ENCODE data around the gene LPP. TPM values are rescaled to one million over a fixed set of nuclear protein-coding genes. Genes with fewer than 3 reads are reported as not detected.

The LPP gene
- total and polyA plus RNA-seq, 8 donors = 4.9 to 84.4 (median 45.9) TPM

DNA sequence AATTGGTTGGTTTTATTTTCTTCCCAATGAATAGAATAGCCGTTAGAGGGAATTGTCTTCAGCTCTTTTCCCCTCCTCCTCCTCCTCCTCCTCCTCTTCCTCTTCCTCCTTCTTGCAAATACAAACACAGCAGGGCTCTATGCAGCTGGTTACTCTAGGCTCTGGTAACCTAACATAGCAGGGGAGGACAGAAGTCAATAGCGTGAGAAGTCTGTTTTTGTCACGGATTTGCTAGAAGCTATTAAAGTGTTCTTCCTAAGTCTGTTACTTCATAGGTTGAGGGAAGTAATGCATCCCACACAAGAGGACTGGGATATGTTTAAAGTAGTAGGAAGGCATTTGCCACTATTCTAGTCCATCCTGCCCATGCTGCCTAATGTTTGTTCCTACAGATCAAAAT lies 643.1 kb downstream of the LPP start:
- Histone ChIP-seq H3K27me3 (no peaks in the 10 kb centered on the region), H3K4me1 (no peaks in the 10 kb centered on the region), H3K27ac (no peak overlapping the region), H3K36me3 (no peaks in the 10 kb centered on the region), H3K4me3 (no peak overlapping the region), H3K9me3 (no peaks in the 10 kb centered on the region)
- TF ChIP-seq, protein P1, sequence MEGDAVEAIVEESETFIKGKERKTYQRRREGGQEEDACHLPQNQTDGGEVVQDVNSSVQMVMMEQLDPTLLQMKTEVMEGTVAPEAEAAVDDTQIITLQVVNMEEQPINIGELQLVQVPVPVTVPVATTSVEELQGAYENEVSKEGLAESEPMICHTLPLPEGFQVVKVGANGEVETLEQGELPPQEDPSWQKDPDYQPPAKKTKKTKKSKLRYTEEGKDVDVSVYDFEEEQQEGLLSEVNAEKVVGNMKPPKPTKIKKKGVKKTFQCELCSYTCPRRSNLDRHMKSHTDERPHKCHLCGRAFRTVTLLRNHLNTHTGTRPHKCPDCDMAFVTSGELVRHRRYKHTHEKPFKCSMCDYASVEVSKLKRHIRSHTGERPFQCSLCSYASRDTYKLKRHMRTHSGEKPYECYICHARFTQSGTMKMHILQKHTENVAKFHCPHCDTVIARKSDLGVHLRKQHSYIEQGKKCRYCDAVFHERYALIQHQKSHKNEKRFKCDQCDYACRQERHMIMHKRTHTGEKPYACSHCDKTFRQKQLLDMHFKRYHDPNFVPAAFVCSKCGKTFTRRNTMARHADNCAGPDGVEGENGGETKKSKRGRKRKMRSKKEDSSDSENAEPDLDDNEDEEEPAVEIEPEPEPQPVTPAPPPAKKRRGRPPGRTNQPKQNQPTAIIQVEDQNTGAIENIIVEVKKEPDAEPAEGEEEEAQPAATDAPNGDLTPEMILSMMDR (IDR thresholded peaks at IDR 0.05) = no peak
- 63 to 83% methylated on average over 3 of the region's 3 CpGs for WGBS, 2 donors
- ATAC-seq (peak in 1 of 4 donors; percentile 43), FAIRE-seq (no peak), DNase-seq (no peak)
- intact Hi-C loops (cut with DNase I) = no loop called here

DNA sequence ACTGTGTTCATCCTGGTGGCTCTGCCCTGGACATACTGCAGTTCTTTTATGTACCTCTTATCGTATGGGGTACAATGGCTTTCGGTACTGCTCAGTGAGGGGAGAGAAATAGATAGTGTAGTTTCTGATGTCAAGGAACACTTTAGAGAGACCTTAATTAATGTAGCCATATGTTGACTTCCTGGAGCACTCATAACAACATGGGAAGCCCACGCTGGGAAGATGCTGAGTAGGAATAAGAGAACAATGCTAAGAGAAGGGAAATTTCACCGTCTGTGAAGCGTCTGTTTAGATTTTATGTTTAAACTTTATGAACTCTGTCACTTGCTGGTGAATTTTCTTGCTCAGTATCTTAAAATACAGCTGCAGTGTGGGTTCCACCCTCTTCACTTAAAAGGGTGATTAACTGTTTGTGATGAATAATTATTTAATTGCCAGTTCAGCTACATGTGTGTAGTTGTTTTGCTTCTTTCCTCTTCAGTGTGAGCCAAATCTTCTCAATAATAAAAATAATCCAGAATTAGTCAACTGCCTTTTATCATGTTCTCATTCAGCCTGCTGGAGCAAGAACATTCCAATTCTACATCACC lies 644.7 kb downstream of the LPP start:
- H3K36me3 ChIP-seq = no peaks in the 10 kb centered on the region
- H3K27me3 ChIP-seq = no peaks in the 10 kb centered on the region
- intact Hi-C loops (cut with DNase I) = no loop called here
- WGBS, 2 donors = 88 to 91% methylated on average over 5 of the region's 5 CpGs
- H3K4me3 ChIP-seq = no peak overlapping the region
- TF ChIP-seq, protein P1 (IDR thresholded peaks at IDR 0.05) = no peak
- H3K9me3 ChIP-seq = no peaks in the 10 kb centered on the region
- no peaks in the 10 kb centered on the region for H3K4me1 ChIP-seq
- ATAC-seq = no peak
- no peak for DNase-seq
- no peak for FAIRE-seq
- H3K27ac ChIP-seq = no peak overlapping the region

GRCh38 chr3:188801393-188801792 lies 647.4 kb downstream of the LPP start:
- H3K27ac ChIP-seq = no peak overlapping the region
- no peaks in the 10 kb centered on the region for H3K27me3 ChIP-seq
- no peak overlapping the region for H3K4me3 ChIP-seq
- ATAC-seq = no peak
- H3K4me1 ChIP-seq = no peaks in the 10 kb centered on the region
- intact Hi-C loops (cut with DNase I) = no loop called here
- peaks cover 0 to 1% (median 0%) of the 10 kb centered on the region in 4 donors for H3K9me3 ChIP-seq
- no peak for DNase-seq
- WGBS, 2 donors = 96% methylated on average over 4 of the region's 4 CpGs
- FAIRE-seq = no peak
- no peaks in the 10 kb centered on the region for H3K36me3 ChIP-seq
- TF ChIP-seq, protein P1 (IDR thresholded peaks at IDR 0.05) = no peak

DNA sequence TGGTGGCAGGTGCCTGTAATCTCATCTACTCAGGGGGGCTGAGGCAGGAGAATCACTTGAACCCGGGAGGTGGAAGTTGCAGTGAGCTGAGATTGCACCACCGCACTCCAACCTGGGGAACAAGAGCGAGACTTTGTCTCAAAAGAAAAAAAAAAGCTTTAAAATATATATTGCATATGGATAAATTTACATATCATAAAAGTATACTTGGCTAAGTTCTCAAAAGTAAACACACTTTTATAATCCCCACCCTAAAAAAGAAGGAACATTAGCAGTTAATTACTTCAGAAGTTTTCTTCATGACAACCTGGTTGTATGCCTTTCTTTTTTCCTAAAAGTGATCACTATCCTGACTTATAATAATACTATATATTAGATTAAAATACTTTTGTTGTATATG lies 648.7 kb downstream of the LPP start:
- TF ChIP-seq, protein P1 (IDR thresholded peaks at IDR 0.05) = no peak
- intact Hi-C loops (cut with DNase I) = no loop called here
- 79 to 98% methylated on average over 3 of the region's 3 CpGs for WGBS, 2 donors
- DNase-seq (no peak), ATAC-seq (no peak), FAIRE-seq (no peak)
- H3K27ac ChIP-seq = no peak overlapping the region
- no peaks in the 10 kb centered on the region for H3K36me3 ChIP-seq
- no peaks in the 10 kb centered on the region for H3K4me1 ChIP-seq
- H3K9me3 ChIP-seq = peaks cover 0 to 7% (median 0%) of the 10 kb centered on the region in 4 donors
- no peak overlapping the region for H3K4me3 ChIP-seq
- H3K27me3 ChIP-seq = no peaks in the 10 kb centered on the region

DNA sequence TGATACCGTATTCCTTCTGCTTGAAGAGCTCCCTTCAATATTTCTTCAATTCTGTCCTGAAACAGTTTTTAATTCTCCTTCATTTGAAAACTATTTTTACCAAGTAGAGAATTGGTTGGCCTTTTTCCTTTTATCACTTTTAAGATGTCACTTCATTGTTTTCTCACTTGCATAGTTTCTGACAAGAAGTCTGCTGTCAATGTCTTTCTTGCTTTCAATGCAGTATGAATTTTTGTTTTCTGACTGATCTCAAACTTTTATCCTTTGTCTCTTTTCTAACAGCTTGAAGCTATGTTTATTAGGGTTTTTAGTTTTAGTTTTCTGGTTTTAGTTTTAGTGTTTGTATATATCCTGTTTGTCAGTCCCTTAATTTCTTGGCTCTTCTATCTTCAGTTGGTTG lies 653.0 kb downstream of the LPP start:
- H3K36me3 ChIP-seq = no peaks in the 10 kb centered on the region
- WGBS, 2 donors = 98 to 99% methylated on average over 1 of the region's 1 CpG

More for the DNA sequence above, 653.0 kb downstream of the LPP start:
- intact Hi-C loops (cut with DNase I) = no loop called here
- DNase-seq (no peak), ATAC-seq (no peak), FAIRE-seq (no peak)
- Histone ChIP-seq H3K27ac (no peak overlapping the region), H3K4me3 (no peak overlapping the region), H3K9me3 (peaks cover 0 to 7% (median 0%) of the 10 kb centered on the region in 4 donors), H3K27me3 (no peaks in the 10 kb centered on the region), H3K4me1 (no peaks in the 10 kb centered on the region)
- TF ChIP-seq, protein P1 (IDR thresholded peaks at IDR 0.05) = no peak
